ENCODE measurements around the gene CDNF.

The CDNF gene

DNA sequence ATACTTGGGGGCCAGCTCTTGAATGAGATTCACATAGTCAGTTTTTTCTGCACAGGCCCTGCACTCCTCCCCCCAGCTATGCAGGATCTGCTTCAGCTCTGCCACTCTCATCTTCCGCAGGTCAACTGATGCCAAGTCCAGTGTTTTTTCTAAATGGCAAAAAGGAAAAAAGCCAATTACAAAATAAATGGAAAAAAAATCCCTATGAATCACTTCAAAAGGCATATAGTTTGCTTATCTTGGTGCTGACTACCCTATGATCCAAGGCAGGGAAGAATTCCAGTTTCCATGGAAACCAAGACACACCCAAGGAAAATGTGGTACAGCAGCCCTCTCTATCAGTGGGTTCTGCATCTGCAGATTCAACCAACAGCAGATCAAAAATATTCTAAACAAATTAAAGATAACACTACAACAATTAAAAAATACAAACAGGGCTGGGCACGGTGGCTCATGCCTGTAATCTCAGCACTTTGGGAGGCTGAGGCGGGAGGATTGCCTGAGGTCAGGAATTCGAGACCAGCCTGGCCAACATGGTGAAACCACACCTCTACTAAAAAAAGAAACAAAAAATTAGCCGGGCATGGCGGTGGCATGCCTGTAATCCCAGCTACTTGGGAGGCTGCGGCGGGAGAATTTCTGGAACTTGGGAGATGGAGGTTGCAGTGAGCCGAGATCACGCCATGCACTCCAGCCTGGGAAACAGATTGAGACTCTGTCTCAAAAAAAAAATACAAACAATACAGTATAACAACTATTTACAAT is 17.6 kb downstream of the CDNF start:
- TF ChIP-seq, protein P1, sequence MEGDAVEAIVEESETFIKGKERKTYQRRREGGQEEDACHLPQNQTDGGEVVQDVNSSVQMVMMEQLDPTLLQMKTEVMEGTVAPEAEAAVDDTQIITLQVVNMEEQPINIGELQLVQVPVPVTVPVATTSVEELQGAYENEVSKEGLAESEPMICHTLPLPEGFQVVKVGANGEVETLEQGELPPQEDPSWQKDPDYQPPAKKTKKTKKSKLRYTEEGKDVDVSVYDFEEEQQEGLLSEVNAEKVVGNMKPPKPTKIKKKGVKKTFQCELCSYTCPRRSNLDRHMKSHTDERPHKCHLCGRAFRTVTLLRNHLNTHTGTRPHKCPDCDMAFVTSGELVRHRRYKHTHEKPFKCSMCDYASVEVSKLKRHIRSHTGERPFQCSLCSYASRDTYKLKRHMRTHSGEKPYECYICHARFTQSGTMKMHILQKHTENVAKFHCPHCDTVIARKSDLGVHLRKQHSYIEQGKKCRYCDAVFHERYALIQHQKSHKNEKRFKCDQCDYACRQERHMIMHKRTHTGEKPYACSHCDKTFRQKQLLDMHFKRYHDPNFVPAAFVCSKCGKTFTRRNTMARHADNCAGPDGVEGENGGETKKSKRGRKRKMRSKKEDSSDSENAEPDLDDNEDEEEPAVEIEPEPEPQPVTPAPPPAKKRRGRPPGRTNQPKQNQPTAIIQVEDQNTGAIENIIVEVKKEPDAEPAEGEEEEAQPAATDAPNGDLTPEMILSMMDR (IDR thresholded peaks at IDR 0.05) = no peak

DNA sequence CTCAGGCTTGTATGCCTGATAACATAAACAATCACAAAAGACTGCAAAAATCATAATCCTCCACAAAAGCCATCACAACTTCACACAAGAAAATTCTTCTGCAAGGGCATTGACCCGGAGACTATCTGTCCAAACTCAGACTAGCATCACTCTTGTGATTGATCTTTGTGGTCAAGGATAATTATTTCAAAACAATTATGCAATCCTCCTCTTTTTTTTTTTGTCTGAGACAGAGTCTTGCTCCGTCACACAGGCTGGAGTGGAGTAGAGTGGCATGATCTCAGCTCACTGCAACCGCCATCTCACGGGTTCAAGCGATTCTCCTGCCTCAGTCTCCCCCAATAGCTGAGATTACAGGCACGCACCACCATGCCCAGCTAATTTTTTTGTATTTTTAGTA is 22.2 kb downstream of the CDNF start:
- TF ChIP-seq, protein P1 (IDR thresholded peaks at IDR 0.05) = no peak

DNA sequence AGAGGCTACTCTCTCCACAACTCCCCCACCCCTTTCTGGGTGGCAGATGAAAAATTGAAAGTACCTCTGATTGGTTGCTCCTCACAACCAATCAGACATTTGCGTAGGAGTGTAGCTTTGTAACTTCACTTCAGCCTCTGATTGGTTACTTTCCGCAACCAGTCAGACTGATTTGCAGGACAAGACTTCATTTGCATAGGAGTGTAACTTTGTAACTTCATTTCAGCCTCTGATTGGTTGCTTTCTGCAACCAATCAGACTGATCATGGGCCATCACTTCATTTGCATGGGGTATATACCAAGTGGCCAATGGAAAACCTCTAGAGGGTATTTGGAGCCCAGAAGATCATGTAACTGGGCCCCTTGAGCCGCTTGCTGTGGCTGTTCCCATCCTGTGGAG is 25.6 kb downstream of the CDNF start:
- TF ChIP-seq, protein P1 (IDR thresholded peaks at IDR 0.05) = no peak

DNA sequence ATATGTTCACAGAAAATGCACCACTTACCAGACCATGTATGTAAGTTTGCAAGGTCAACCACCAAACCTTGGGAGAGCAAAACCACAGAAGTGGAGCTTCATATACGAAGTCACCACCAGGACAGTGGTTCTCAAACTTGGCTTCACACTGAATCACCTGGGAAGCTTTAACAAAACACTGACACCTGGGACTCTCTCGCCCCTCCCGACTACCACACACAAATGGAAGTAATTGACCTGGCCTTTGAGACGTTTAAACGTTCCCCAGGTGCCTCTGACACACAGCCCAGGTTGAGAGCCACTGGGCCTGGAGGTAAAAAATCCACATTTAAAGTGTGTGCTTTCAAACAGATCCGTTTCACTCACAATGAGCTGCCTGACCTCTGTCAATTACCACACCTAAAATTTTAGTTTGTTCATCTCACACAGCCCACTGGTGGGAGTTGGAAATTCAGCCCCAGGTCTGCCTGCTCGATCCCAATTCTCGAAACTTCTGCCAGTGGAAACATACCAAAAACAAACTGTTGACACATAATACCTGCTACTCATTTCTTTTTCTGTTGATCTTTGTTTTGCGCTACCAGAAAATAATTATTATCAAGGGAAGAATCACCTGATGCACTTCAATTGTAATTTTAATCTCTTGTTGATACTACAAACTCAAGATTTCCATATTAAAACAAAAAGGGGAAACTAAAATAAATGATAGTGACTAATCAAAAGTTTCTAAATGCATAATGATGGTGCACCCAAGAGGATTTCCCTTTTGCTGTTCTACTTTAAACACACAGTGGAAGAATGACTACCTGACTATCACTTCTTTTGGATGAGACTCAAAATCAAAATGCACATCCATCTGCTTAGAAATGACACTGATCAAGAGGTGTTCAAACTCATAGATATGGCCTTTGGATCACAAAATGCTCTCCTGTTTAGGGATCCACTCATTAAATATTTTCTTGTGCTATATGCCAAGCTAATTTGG is 26.6 kb downstream of the CDNF start:
- TF ChIP-seq, protein P1 (IDR thresholded peaks at IDR 0.05) = no peak

DNA sequence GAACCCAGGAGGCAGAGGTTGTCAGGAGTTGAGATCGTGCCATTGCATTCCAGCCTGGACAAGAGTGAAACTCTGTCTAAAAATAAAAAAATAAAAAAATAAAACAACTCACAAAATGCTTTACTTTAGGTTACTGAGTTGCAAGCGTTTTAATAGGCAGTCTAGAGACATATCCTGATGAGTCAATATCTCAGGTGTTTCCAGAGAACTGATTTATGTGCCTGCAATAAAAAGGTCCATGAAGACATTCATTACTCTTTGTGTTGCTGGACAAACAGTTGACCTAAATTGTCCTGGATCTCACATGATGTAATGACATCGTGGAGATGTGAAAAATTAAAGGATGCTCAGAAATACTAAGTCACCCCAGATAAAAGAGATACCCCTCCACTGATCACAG is 31.5 kb downstream of the CDNF start:
- TF ChIP-seq, protein P1 (IDR thresholded peaks at IDR 0.05) = no peak

DNA sequence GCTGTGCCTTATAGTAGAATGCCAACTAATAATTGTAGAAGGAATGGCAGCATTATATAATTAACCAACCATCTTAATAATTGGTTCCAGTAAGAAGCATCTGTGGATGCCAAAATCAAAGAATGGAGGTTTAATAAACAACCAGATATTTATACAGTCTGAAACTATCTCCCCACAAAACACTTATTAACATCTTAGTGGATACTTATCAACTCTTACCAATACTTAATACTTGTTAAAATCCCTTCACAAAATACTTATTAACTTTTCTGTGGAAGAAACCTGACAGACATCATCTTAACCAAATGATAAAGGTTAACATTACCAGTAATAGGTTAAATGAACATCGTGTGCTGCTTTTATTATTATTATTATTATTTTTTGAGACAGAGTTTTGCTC is 34.0 kb downstream of the CDNF start:
- TF ChIP-seq, protein P1 (IDR thresholded peaks at IDR 0.05) = no peak

DNA sequence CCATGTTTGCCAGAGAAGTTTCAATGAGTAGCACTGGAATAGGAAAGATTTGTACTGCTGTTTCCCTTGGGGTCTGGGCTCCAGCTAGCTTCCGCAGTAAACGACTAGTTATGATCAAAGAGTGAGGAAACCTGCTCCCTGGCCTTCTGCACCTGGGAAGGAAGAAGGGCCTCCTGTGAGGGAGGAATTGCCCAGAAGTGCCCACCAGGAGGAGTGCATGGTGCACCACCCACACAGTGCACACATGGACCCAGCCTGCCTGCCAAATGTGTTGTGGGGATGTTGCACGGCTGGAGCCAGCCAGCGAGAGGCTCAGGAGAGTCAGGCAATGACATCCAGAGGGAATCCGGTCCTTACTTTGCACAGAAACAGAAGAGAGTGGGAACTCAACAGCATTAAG is 36.1 kb downstream of the CDNF start:
- TF ChIP-seq, protein P1 (IDR thresholded peaks at IDR 0.05) = no peak

Measured in LNCAP (cell line).